Uterus (tissue), 2 donors: ENCODE results near the gene RAC2.

Source experiments
- POLR2A ChIP-seq, 2 donors: fragments of 450-650 bp; IDR thresholded peaks; one replicate each; pipeline ENCODE4 v1.6.1; 2016; ENCODE audit warnings: antibody characterized with exemption in 2 of 2, mild to moderate bottlenecking in 1 of 2, moderate library complexity in 1 of 2
- TF ChIP-seq, protein P1 (sequence below), 4 experiments: fragments of 200-600 bp in 2 of 4; fragments of 450-650 bp in 2 of 4; sonication (generic) in 2 of 4; IDR thresholded peaks; one replicate each; pipeline ENCODE4 v1.5.1; 2016 to 2019; ENCODE audit warnings: antibody characterized with exemption in 4 of 4, mild to moderate bottlenecking in 2 of 4, moderate library complexity in 1 of 4

- TF ChIP-seq, protein P1, sequence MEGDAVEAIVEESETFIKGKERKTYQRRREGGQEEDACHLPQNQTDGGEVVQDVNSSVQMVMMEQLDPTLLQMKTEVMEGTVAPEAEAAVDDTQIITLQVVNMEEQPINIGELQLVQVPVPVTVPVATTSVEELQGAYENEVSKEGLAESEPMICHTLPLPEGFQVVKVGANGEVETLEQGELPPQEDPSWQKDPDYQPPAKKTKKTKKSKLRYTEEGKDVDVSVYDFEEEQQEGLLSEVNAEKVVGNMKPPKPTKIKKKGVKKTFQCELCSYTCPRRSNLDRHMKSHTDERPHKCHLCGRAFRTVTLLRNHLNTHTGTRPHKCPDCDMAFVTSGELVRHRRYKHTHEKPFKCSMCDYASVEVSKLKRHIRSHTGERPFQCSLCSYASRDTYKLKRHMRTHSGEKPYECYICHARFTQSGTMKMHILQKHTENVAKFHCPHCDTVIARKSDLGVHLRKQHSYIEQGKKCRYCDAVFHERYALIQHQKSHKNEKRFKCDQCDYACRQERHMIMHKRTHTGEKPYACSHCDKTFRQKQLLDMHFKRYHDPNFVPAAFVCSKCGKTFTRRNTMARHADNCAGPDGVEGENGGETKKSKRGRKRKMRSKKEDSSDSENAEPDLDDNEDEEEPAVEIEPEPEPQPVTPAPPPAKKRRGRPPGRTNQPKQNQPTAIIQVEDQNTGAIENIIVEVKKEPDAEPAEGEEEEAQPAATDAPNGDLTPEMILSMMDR (IDR thresholded peaks at IDR 0.05), result no peak
- TF ChIP-seq POLR2A (IDR thresholded peaks at IDR 0.05), result no peak
Observed at GRCh38 chr22:37229012-37229804, 14.9 kb downstream of the RAC2 start.
